Dermis microvascular lymphatic vessel endothelial cell (primary cell): ENCODE results near the gene CST9L. TPM values are rescaled to one million over a fixed set of nuclear protein-coding genes. Genes with fewer than 3 reads are reported as not detected.
A peak's percentile ranks its signal among the peaks of the same experiment; 100 is the strongest.

Experiments used
- DNase-seq, 2 donors: peaks; one replicate each; pipeline versions ENCODE4 v3.0.0 to v3.0.0-alpha.2; 2010; ENCODE audit warnings: low read depth in 2 of 2
- total RNA-seq: library from RNA; depleted of rRNA; stranded (reverse); fragments of >200 nt; gene quantifications from 2 replicates; pipeline ENCODE4 v1.2.1, GENCODE V29; 2014

Gene CST9L, protein sequence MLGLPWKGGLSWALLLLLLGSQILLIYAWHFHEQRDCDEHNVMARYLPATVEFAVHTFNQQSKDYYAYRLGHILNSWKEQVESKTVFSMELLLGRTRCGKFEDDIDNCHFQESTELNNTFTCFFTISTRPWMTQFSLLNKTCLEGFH
- not detected in 2 replicates for total RNA-seq

DNA sequence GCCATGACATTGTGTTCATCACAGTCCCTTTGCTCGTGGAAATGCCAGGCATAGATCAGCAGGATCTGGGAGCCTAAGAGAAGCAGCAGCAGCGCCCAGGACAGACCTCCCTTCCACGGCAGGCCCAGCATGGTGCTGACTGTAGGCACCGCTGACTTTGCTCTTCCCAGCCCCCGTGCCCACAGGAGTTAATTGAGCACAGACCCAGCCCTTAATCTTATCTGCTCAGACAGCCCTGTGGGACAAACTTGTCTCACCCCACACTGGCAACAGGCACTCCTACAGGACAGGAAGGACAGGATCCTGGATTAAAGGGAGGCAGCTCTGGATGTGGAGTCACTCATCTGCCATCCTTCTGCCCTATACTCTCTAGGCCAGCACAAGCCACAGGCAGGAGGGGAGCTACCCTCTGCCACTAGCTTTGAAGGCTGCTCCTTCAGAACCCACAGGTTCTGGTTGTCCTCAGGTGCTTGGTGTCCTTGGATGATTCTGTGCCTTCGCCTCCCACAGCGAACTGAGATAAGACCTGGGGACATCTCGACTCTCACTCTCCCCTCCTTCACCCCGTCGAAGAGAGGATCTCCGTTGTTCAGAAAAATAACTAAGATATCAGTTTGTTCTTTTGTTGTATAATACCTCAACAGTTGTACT is at the start of gene CST9L:
Gene CST9L (minus strand): TSS at position 165 of the 651 bp plus-strand sequence. CDS start 34 bp downstream, at position 131.
- no peak for DNase-seq

DNA sequence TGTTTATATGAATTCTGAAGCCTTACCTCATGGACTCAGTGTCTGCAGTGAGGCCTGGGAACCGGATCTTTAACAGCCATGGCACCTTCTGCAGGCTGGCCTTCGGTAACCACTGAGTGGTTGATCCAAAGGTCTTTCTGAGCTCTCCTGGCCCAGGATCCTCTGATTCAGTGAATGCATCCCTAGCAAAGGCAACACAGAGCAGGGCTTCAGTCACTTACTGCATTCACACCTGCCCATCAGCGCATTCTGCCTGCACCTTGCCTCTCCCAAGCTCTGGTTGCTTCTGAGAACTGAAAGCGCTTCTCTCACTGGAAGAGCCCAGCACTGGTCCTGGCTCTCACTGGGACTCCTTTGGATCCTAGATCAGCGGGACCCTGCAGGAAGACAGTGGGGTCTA is 45.9 kb upstream of the CST9L start:
- DNase-seq: no peak

DNA sequence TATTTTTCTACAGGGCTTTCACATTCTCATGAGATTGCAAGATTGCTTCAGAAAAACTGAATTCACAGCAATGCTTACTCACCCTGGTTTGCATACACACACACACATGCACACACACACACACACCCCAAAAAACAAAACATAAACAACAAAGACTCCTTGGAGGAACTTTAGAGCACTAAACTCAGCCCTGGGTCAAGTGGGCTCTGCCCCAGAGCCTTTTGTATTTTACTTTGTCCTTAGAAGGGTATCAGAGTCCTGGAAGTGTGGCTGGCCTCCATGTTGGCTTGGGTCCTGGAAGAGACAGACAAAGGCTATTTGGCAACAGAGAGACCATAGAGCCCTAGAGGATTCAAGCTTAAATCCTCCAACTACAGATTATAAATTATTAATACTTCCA is 45.4 kb upstream of the CST9L start:
- DNase-seq: no peak

DNA sequence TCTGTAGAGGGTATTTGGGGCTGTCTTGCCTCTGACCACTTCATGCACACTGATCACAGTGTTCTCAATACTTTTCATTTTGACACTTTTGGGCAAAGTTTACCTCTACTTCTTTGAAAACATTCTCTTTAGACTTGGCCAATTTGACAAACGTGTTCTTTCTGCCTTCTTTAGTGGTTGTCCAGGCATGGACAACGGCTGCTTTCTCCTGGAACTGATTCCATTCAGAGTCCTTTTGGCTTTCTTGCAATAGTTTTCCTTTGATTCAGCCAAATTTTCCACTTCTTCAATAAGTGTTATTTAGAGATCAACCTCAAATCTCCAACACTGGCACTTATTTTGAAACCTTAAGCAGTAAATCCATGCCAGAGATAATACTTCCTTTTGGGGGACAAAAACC is 44.1 kb upstream of the CST9L start:
- DNase-seq: no peak

DNA sequence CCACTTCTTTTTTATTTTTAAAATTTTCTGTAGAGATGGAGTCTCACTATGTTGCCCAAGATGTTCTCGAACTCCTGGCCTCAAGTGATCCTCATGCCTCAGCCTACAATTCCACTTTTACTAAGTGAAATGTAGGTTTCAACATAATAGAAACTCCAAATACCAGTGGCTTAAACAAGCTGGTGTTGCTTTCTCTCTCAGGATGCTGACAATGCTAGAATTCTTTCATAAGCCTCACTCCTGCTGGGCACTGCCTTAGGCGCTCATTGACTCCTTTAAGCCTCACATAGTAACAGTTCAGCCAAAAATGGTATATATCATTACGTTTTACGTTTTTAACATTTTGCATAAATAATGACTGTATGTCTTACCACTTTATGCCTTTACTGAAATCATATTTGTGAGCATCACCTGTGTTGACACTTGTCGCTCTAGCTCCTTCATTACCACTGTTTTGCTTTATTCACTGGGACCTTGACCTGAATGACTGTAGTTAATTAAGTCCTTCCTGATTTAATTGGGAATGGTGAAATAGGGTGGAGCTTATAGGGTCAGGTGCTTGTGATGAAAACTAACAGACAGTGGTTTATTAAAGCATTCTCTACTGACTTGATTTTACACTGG is 41.3 kb upstream of the CST9L start:
- DNase-seq: no peak

DNA sequence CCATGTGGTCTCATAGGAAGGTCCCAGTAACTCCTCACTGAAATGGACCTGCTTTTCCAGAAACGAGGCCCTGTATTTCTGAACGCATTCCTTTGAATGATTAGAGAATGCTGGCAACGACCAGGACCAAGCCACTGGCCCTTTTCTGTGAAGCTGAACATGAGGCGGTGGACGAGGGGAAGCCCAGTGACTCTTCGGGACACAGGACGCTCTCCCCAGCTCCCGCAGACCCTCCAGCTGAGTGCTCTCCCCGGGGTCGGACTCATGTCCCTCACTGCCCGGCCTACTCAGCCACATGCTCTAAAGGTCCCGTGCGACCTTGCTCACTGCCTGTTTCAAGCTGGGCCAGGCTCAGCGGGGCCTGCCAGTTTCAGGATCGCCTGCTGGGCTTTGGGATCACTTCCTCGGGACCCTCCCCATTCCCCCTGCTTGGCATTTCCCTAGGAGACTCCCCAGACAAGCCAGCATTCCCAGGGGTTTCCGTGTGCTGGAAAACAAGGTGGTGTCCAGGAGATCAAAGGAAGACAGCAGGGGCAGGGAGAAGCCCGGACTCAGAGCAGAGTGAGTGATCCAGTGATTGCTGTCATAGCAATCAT is 40.1 kb upstream of the CST9L start:
- DNase-seq: no peak

DNA sequence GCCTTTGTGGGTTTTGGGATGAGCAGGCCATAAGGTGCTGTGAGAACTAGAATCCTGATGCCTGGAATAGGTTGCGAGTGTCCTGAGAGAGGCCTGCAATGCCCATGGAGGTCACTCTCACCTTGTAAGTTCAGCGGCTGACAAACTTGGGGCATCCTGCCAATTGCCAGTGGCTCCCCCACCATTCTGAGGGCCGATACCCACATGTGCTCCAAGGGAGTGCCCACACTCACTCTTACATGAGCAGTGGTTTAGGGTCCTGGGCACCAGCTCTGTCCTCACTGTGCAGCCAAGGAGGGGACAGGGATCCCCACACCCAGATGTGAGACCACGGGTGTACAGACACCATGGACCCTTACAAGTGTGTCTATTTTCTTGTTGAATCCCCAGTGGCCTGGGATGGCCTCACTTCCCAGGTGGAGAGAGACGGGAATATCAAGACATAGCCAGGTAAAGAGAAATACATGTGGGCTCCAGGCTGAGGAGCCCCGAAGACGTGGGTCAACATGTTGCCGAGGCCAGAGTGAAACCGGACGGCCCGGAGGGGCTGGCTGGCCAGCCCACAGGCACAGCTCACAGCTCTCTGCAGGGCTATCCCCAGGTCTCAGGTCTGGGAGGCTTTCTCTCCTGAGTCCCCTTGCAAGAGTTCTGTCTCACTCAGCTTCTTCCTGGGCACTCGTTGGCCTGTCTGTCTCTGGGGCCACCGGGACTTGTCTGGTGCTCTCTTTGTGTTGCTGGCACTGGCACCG is 39.4 kb upstream of the CST9L start:
- DNase-seq: no peak

DNA sequence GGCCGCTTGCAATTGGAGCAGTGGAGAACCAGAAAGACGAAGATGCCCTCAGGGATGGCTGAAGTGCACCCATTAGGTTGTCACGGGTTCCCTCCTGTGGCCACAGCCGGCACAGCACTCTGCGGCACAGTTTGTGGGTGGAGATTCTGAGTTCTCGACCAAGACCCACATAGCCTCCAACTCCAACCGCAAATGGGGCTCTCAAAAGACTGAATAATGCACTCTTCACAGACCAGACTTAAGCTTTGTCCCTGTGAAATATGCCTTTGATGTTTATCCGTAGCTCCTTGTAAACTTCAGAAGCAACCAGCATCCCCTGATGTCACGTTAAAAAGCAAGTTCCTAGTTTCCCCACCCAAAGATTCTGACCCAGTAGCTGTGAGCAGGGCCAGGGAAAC is 38.4 kb upstream of the CST9L start:
- DNase-seq: peak in 1 of 2 donors; percentile 62

DNA sequence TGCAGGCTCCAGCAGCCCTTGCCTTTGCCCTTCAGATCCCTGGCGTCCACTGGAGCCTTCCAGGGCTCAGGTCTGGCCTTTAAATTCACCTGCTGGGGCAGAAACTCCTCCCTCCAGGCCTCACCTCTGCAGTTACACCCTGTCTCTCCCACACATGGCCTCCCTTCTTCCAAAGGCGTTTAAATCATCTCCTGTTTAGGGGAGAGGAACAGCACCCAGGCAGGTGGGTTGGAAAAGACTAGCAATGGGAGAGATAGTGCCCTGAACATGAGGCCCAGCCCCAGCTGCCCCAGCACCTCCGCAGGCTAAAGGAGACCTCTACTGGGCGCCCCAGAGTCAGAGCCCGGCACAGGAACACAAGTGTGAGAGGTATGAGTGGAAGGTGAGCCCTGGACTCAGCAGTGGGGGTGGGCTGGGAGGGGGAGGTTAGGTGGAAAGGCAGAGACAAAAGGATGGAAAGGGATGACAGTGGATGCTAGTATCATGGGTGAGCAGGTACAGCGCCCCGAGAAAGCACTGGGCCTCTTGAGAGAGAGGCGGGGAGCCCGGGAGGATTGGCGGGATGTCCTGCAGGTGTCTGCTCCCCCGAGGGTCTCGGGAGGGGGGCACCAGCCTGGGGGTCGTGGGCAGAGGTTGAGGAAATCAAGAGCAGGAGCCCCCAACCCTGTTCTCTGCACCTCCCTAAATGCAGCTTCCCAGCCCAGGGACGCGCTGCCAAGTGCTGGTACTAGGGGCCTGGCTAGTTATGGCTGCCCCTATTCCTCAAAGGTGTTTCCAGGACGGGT is 37.8 kb upstream of the CST9L start, which contains the start of gene CST9:
Gene CST9 (minus strand): TSS at position 51 of the 785 bp plus-strand sequence. CDS start 53 bp downstream, outside the sequence.
- no peak for DNase-seq

DNA sequence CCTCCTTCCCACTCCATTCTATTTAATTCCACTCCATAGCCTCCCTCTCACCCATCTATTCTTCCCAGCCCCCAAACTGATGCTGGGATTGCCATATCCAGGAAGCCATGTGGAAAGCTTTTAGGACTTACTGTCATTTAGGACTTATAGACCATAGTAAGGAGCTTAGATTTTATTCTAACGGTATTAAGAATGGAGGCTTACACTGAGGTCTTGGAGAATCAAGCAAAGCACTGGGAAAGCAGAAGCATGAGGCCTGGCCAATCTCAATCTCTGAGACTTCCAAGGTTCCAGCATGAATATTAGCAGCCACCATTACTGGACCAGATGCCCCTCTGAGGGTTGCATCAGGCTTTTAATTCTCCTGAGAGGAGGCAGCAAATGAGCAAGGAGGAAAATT is 36.0 kb upstream of the CST9L start:
- DNase-seq: no peak

DNA sequence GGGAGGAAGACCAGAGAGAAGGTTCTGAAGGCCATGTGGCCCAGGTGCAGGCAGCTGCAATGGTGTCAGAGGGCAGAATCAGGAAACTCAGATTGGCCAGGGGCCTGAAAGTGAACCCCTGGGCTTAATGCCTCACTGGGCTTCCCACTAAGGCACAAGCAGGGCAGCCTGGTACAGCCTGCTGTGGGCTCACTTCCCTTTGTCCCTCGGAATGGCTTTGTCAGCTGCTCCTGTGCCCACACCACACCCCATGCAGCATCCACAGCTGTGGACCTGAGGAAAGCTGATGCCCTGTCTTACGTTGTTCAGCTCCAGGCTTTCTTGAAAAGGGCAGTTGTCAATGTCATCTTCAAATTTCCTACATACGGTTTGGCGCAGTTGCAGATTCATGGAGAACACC is 35.0 kb upstream of the CST9L start:
- DNase-seq: no peak

DNA sequence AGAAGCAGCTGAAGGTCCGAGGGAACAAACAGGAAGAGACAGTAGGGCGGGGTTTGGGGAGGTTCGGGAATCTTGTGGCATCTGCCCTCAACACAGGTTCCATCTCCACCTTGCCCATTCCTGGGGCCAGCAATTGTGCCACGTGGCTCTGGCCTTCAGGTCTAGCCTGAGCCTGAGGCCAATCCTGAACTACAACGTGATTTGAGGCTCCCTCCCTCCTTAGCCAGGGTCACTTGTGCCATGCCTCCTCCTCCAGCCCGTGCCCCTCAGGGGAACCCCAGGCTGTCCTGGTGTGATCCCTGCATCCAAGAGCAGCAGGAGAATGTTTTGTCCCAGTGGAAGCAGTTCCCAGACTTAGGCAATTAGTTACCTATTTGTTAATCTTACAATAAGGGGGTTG is 34.4 kb upstream of the CST9L start:
- no peak for DNase-seq

DNA sequence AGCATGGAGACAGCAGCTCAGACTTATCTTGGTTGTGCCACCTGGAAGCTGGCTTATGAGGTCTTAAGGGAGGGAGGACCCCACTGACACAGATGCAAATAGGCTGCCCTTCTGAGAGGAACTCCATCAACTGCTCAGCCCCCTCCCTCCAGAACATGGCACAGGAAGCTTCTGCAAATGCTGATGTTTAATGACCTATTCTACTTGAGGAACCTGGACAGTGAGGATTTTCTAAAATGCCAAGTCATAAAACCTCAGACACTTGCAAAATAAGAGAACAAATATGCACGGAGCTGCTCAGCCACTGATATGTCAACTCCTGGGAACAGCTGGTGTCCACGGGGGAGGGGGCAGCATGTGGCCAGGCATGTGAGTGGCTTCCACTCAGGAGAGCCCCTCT is 34.0 kb upstream of the CST9L start:
- no peak for DNase-seq

DNA sequence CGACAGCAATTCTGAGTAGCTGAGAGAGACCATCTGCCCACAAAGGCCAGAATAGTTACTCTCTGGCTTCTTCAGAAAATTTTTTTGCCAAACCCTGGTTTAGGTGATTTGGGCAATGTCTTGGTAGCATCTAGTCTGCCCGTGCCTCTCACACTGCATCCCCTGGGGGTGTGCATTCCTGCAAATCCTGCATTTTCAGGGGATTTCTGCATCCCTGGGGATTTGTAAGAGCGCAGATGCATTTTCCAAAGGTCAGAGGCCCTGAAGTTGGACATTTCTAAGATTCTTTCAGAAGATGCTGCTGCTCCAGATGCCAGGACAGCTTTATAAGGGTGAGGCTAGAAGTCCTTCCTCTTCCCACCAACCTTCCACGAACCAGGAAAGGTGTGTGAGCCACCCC is 33.4 kb upstream of the CST9L start:
- DNase-seq: no peak

DNA sequence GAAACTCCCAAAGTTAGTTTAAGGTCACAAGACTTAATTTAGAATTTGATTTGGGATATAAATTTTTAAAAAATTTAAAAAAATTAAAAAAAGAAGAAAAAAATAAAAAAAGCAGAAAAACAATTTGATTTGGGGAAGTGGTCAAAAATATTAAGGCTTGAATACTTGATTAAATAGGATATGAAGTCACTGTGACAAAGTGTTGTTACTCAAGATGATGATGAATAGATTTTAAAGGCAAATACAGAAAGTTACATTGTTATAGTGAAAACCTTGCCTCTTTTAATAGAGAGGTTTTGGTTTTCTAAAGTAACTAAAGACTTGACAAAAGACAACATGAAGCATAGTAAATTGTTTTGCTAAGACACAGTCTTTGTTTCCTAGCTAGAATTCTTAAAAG is 30.2 kb upstream of the CST9L start:
- DNase-seq: no peak

DNA sequence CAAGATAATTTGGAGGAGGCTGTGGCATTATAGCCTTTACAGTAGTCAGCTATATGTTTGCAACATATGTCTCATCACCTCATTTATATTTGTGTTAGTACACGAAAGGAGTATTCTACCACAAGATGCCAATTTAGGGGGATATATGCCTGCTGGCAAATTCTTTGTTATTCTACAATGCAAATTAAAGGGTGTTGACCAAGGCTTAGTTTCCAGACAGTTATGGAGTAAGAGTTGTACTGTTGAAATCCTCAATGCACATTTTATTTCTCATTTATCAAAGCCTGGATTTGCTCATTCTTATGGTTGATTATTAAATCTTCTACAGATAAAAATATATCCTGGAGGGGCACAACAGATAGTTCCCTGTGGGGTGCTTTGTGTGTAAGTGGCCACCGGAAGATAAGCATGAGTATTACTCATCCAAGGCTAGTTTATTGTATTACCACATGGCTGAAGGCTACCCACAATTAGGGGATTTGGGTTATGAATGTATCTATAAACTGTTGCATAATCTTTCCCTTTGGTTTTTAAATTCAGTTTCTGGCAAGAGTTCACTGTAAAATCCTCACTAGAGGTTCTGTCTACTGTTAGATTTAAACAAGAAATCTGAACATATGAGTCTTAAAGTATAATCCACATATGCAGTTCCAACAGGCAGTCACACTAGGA is 28.4 kb upstream of the CST9L start:
- DNase-seq: no peak

DNA sequence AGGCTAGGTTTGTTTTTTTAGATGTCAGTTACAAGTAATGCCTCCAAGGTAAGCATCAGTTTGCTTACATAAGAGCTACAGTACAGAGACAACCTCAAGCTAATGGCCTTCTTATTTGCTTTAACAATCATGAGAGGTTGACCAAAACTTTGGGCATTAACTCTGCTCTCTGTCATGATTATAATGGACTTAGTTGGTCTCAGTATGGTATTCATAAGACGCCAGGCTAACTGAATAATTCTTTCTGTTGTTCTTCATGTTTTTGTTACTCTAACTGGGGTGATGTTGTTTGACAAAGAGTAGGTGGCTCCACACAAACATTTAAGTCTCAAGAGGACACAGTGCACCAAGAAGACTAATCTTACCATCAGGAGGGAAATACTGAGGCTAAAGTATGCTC is 27.7 kb upstream of the CST9L start:
- no peak for DNase-seq

DNA sequence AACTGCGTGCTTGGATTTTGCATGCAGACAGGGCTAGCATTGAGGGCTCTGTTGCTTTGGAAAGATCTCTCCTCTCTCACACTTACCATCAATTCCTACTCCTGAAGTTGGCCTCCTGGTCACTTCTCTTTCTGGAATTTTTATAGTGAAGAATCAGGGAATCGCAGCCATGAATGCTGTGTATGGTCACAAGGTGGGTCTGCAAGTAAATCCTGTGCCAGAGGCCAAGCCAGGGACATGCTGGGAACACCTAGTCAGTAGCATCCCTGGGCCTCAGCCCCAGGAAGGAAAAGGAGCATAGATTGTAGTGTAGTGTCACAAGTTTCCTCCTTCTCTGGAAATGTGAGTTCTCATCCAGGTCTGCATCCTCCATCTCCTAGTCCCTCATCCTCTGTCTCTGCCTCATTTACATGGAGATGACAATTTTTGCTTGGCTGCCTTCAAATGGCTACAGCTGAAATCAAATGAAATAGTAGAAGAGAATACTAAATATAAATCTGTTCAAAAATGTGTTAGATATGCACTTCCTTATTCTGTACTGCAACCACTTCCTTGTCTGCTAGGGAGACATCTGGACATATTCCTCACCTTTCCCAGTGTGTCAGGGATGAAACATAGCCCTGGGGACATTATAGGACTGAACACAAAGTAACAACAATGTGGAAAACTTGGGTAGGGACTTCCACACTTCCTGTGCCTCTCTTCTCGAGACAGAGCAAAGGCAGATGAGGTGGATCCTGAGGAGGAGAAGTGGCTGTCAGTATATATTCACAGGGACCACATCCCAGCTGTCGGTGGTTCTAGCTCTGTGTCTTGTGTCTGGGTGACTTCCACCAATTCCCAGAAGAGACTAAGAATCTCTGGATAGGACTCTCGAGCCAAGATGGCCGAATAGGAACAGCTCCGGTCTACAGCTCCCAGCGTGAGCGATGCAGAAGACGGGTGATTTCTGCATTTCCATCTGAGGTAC is 20.4 kb upstream of the CST9L start:
- DNase-seq: no peak

DNA sequence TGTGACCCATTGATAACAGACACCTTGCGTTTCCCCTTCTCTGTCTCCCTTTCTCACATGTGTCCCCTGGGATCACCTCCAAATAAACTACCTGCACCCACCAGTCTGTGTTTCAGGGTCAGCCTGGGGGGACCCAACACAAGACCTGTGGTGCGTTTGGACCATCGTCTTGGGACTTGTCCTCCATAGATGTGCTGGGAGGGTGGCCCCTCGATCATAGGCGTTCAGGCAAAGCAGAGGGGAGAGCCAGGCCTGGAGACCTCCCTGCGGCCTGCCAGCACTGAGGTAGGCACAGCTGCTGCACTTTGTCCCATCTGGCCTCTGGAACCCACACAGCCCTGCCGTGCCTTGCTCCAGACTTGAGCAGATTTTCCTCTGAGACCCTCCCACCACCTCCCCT is 19.3 kb upstream of the CST9L start:
- no peak for DNase-seq
